Esophagus muscularis mucosa (tissue), 4 donors: ENCODE measurements around the gene PID1. TPM values are rescaled to one million over a fixed set of nuclear protein-coding genes. Genes with fewer than 3 reads are reported as not detected.

ENCODE experiments used
- DNase-seq: peaks from one replicate; pipeline ENCODE4 v3.0.0-alpha.2; 2017; ENCODE audit errors: extremely low spot score
- H3K27ac ChIP-seq, 4 donors: fragments of 200-600 bp; sonication (generic); replicated peaks in 1 of 4; 1 replicate in 3 of 4; 2 replicates in 1 of 4; pipeline ENCODE4 v1.5.1; 2016 to 2019; ENCODE audit warnings: mild to moderate bottlenecking in 1 of 4
- H3K27me3 ChIP-seq, 4 donors: fragments of 200-600 bp; sonication (generic); one replicate each; pipeline versions ENCODE4 v1.5.1 to v1.6.0; 2016 to 2019
- H3K36me3 ChIP-seq, 4 donors: fragments of 200-600 bp; sonication (generic); one replicate each; pipeline ENCODE4 v1.5.1; 2016 to 2019
- H3K4me1 ChIP-seq, 4 donors: fragments of 200-600 bp; sonication (generic); one replicate each; pipeline ENCODE4 v1.5.1; 2016 to 2019
- H3K4me3 ChIP-seq, 4 donors: fragments of 200-600 bp; sonication (generic); 1 replicate in 2 of 4; 2 replicates in 2 of 4; pipeline ENCODE4 v1.5.1; 2016 to 2019; ENCODE audit warnings: mild to moderate bottlenecking in 4 of 4, moderate library complexity in 1 of 4
- H3K9me3 ChIP-seq, 4 donors: fragments of 200-600 bp; sonication (generic); 1 replicate in 3 of 4; 2 replicates in 1 of 4; pipeline ENCODE4 v1.5.1; 2016 to 2019
- EP300 ChIP-seq: sonication (generic); formaldehyde crosslinking; IDR thresholded peaks from one replicate; pipeline ENCODE4 v1.6.1; 2017; ENCODE audit warnings: antibody characterized with exemption
- POLR2A ChIP-seq: fragments of 450-650 bp; IDR thresholded peaks from one replicate; pipeline ENCODE4 v1.6.1; 2017; ENCODE audit warnings: antibody characterized with exemption, moderate library complexity, mild to moderate bottlenecking, low read depth
- POLR2AphosphoS5 ChIP-seq, 2 donors: sonication (generic); formaldehyde crosslinking; IDR thresholded peaks; one replicate each; pipeline ENCODE4 v1.6.1; 2017; ENCODE audit warnings: antibody characterized with exemption in 2 of 2
- WGBS: methylation state at CpG from one replicate; pipeline ENCODE4 v1.1.5; 2018; 5-methylcytosine and 5-hydroxymethylcytosine counted together
- intact Hi-C: fragments of 100-400 bp; cut with DNase I; formaldehyde crosslinking; loops from one replicate; pipeline ENCODE4 v1.15.1; 2023
- total RNA-seq, 4 donors: library from RNA; depleted of rRNA; stranded (reverse); fragments of >200 nt; gene quantifications; one replicate each; pipeline versions ENCODE4 v1.1.0 to v1.2.1, GENCODE V29; 2016
- TF ChIP-seq, protein P1 (sequence below), 3 experiments: fragments of 200-600 bp in 2 of 3; fragments of 450-650 bp in 1 of 3; sonication (generic) in 2 of 3; IDR thresholded peaks; one replicate each; pipeline ENCODE4 v1.5.1; 2017 to 2019; ENCODE audit warnings: antibody characterized with exemption in 3 of 3, mild to moderate bottlenecking in 2 of 3, moderate library complexity in 1 of 3

The PID1 gene
- total RNA-seq, 4 donors from 2014 or later: 48.2 to 68.7 (median 55.4) TPM

- 97% methylated on average over 3 of the region's 3 CpGs for WGBS
- H3K9me3 ChIP-seq: no peaks in the 10 kb centered on the region
- H3K27me3 ChIP-seq: no peaks in the 10 kb centered on the region
- no peak for DNase-seq
- TF ChIP-seq, protein P1, sequence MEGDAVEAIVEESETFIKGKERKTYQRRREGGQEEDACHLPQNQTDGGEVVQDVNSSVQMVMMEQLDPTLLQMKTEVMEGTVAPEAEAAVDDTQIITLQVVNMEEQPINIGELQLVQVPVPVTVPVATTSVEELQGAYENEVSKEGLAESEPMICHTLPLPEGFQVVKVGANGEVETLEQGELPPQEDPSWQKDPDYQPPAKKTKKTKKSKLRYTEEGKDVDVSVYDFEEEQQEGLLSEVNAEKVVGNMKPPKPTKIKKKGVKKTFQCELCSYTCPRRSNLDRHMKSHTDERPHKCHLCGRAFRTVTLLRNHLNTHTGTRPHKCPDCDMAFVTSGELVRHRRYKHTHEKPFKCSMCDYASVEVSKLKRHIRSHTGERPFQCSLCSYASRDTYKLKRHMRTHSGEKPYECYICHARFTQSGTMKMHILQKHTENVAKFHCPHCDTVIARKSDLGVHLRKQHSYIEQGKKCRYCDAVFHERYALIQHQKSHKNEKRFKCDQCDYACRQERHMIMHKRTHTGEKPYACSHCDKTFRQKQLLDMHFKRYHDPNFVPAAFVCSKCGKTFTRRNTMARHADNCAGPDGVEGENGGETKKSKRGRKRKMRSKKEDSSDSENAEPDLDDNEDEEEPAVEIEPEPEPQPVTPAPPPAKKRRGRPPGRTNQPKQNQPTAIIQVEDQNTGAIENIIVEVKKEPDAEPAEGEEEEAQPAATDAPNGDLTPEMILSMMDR (IDR thresholded peaks at IDR 0.05): no peak
- TF ChIP-seq POLR2A (no peak), EP300 (no peak), POLR2AphosphoS5 (IDR thresholded peaks at IDR 0.05) (no peak)
- no peaks in the 10 kb centered on the region for H3K36me3 ChIP-seq
- intact Hi-C loops: no loop called here
- no peaks in the 10 kb centered on the region for H3K4me1 ChIP-seq
- no peak overlapping the region for H3K4me3 ChIP-seq
- no peak overlapping the region for H3K27ac ChIP-seq
These were observed 167.1 kb downstream of the PID1 start for GRCh38 chr2:229104025-229104424.

DNA sequence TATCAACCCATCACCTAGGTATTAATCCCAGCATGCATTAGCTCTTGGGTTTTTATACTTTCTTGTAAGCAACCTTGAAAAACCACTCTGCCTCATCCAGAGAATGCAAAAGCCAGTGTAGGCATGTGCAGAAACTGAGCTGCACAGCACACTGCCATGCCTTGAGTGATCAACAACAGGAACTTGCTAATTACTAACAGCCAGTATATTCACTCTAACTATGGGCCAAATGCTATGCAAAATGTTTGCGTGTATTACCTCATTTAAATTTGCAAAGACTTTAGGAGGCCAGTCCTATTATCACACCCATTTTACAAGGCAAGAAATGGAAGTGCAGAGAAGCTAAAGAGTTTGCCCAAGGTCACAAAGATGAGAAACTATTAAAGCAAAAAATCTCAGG, 169.8 kb downstream of the PID1 start:
- Histone ChIP-seq H3K36me3 (no peaks in the 10 kb centered on the region), H3K4me3 (no peak overlapping the region), H3K27me3 (no peaks in the 10 kb centered on the region), H3K4me1 (no peaks in the 10 kb centered on the region), H3K9me3 (no peaks in the 10 kb centered on the region), H3K27ac (no peak overlapping the region)
- TF ChIP-seq POLR2A (no peak), POLR2AphosphoS5 (IDR thresholded peaks at IDR 0.05) (no peak), EP300 (no peak)
- TF ChIP-seq, protein P1 (IDR thresholded peaks at IDR 0.05): no peak
- intact Hi-C loops: no loop called here
- DNase-seq: no peak
- WGBS: 92% methylated on average over 1 of the region's 1 CpG

- no peak for DNase-seq
- intact Hi-C loops: no loop called here
- no peak overlapping the region for H3K27ac ChIP-seq
- H3K9me3 ChIP-seq: no peaks in the 10 kb centered on the region
- no peaks in the 10 kb centered on the region for H3K27me3 ChIP-seq
- no peaks in the 10 kb centered on the region for H3K36me3 ChIP-seq
- no peaks in the 10 kb centered on the region for H3K4me1 ChIP-seq
- 96% methylated on average over 1 of the region's 1 CpG for whole genome bisulfite sequencing
- no peak overlapping the region for H3K4me3 ChIP-seq
- TF ChIP-seq EP300 (no peak), POLR2A (no peak), POLR2AphosphoS5 (IDR thresholded peaks at IDR 0.05) (no peak)
- TF ChIP-seq, protein P1 (IDR thresholded peaks at IDR 0.05): no peak
These were observed 171.9 kb downstream of the PID1 start for GRCh38 chr2:229099231-229099630.

DNA sequence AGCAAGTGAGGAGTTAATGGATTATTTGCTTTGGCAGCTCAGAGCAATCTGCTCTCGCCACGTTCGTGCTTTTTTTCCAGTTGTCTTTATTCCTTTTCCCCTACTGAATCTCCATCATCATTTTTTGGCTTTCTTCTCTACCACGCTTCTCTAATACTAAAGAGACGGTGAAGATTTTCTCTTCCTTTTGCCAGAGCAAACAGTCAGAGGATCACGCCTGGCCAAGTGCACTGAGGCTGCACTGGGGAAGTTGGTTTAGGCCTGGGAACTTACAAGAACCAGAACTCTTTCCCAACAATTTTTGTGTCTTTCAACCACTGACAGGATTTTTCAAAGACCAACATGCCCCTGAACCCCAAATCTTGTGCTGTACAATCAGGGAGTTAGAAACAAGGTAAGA, 172.3 kb downstream of the PID1 start:
- no peaks in the 10 kb centered on the region for H3K36me3 ChIP-seq
- no peaks in the 10 kb centered on the region for H3K9me3 ChIP-seq
- H3K27me3 ChIP-seq: no peaks in the 10 kb centered on the region
- H3K4me1 ChIP-seq: no peaks in the 10 kb centered on the region
- no peak overlapping the region for H3K4me3 ChIP-seq
- H3K27ac ChIP-seq: no peak overlapping the region
- 59% methylated on average over 6 of the region's 6 CpGs for WGBS
- intact Hi-C loops: no loop called here
- DNase-seq: no peak
- TF ChIP-seq, protein P1 (IDR thresholded peaks at IDR 0.05): no peak
- no peak for TF ChIP-seq POLR2AphosphoS5 (IDR thresholded peaks at IDR 0.05)
- no peak for TF ChIP-seq EP300
- TF ChIP-seq POLR2A: no peak

GRCh38 chr2:229096409-229097066, 174.5 kb downstream of the PID1 start:
- DNase-seq: no peak
- WGBS: 39% methylated on average over 4 of the region's 4 CpGs
- no peak overlapping the region for H3K27ac ChIP-seq
- no peak overlapping the region for H3K4me3 ChIP-seq
- intact Hi-C loops: no loop called here
- H3K27me3 ChIP-seq: no peaks in the 10 kb centered on the region
- no peaks in the 10 kb centered on the region for H3K4me1 ChIP-seq
- no peak for TF ChIP-seq EP300
- TF ChIP-seq POLR2AphosphoS5 (IDR thresholded peaks at IDR 0.05): no peak
- no peak for TF ChIP-seq POLR2A
- TF ChIP-seq, protein P1 (IDR thresholded peaks at IDR 0.05): no peak
- no peaks in the 10 kb centered on the region for H3K9me3 ChIP-seq
- no peaks in the 10 kb centered on the region for H3K36me3 ChIP-seq
